ENCODE data around the gene DGKG. TPM values are rescaled to one million over a fixed set of nuclear protein-coding genes. Genes with fewer than 3 reads are reported as not detected.

DGKG gene
- total RNA-seq, 1 donor from 2014 or later, result 0.22 TPM

DNA sequence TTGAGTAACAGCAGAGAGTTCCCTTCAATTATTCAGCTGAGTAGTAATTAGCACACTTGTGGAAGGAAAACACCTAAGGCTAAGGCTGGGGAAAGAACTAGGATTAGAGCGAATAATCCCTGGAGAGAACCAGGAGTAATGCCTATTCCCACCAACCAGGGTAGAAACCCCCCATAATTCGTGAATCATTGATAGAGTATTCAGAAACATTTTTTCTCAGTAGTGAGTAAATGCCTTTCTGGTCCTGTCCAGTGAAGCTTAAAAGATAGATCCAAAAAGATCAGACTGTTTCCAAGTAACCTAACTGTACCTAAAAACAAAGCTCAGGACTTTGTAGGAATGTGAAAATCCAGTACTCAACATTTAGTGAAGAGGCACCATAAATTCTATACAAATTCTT, 71.2 kb downstream of the DGKG start:
- H3K27ac Mint-ChIP-seq, result no peak overlapping the region
- H3K27me3 Mint-ChIP-seq (ENCODE audit: insufficient read depth, low read depth), result no peaks in the 10 kb centered on the region
- H3K36me3 Mint-ChIP-seq, result no peaks in the 10 kb centered on the region
- Histone ChIP-seq H3K9ac (no peak overlapping the region), H3K36me3 (no peaks in the 10 kb centered on the region), H2AFZ (replicated peaks) (no peak overlapping the region), H3K4me3 (no peak overlapping the region), H4K20me1 (ENCODE audit: low read depth) (no peaks in the 10 kb centered on the region), H3K9me3 (ENCODE audit: low read depth) (no peaks in the 10 kb centered on the region), H3K4me2 (no peak overlapping the region), H3K27ac (no peak overlapping the region), H3K27me3 (no peaks in the 10 kb centered on the region), H3K79me2 (ENCODE audit: low read depth) (no peaks in the 10 kb centered on the region), H3K4me1 (no peaks in the 10 kb centered on the region), H3F3A (ENCODE audit: low read depth) (no peaks in the 10 kb centered on the region)
- no peak for DNase-seq (ENCODE audit: low spot score)
- TF ChIP-seq CTCF (IDR thresholded peaks at IDR 0.05), result no peak
- no peak for TF ChIP-seq EZH2 (IDR thresholded peaks at IDR 0.05)
- TF ChIP-seq EZH2phosphoT487 (IDR thresholded peaks at IDR 0.05), result no peak
- H3K4me1 Mint-ChIP-seq, result no peaks in the 10 kb centered on the region
- H3K9me3 Mint-ChIP-seq, result no peaks in the 10 kb centered on the region
- H3K4me3 Mint-ChIP-seq, result no peak overlapping the region

DNA sequence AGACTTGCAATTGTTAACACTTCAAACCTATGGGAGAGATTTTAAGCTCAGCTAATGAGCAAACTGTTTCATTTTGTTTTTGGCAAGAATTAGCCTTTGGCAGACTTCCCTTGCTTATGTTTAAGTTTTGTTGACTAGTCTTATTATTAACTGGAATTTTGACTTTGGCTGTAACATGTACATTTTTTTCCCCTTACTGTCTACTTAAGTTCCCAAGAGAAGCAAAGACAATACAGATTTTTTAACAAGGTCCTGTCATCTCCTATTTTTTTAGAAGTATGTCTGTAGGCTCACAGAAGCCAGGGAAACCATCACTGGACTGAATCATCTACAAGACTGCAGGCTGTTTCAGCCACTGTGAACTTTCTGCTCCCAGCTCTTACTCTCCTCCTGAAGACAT, 74.3 kb downstream of the DGKG start:
- no peak overlapping the region for H3K4me2 ChIP-seq
- no peak overlapping the region for H3K4me3 Mint-ChIP-seq

GRCh38 chr3:186286114-186286513, 75.9 kb downstream of the DGKG start:
- no peaks in the 10 kb centered on the region for H3K27me3 ChIP-seq
- Mint-ChIP-seq H3K4me1 (no peaks in the 10 kb centered on the region), H3K27ac (no peak overlapping the region), H3K27me3 (ENCODE audit: insufficient read depth, low read depth) (no peaks in the 10 kb centered on the region), H3K9me3 (no peaks in the 10 kb centered on the region), H3K36me3 (no peaks in the 10 kb centered on the region), H3K4me3 (no peak overlapping the region)
- no peak overlapping the region for H2AFZ ChIP-seq (replicated peaks)
- H3K79me2 ChIP-seq (ENCODE audit: low read depth), result no peaks in the 10 kb centered on the region
- H3K9ac ChIP-seq, result no peak overlapping the region
- H3K4me1 ChIP-seq, result no peaks in the 10 kb centered on the region
- H3F3A ChIP-seq (ENCODE audit: low read depth), result no peaks in the 10 kb centered on the region
- H3K27ac ChIP-seq, result no peak overlapping the region
- no peaks in the 10 kb centered on the region for H3K36me3 ChIP-seq
- no peak overlapping the region for H3K4me2 ChIP-seq
- H4K20me1 ChIP-seq (ENCODE audit: low read depth), result no peaks in the 10 kb centered on the region
- no peak for DNase-seq (ENCODE audit: low spot score)
- no peak overlapping the region for H3K4me3 ChIP-seq
- no peaks in the 10 kb centered on the region for H3K9me3 ChIP-seq (ENCODE audit: low read depth)
- TF ChIP-seq EZH2phosphoT487 (IDR thresholded peaks at IDR 0.05) (no peak), EZH2 (IDR thresholded peaks at IDR 0.05) (no peak)

More for the DNA sequence above, 74.3 kb downstream of the DGKG start:
- Histone ChIP-seq H3K9ac (no peak overlapping the region), H2AFZ (replicated peaks) (peak overlapping the region; percentile 5), H3K4me1 (no peaks in the 10 kb centered on the region), H3K9me3 (ENCODE audit: low read depth) (no peaks in the 10 kb centered on the region), H3F3A (ENCODE audit: low read depth) (no peaks in the 10 kb centered on the region), H3K4me3 (no peak overlapping the region), H4K20me1 (ENCODE audit: low read depth) (no peaks in the 10 kb centered on the region), H3K27ac (no peak overlapping the region), H3K36me3 (no peaks in the 10 kb centered on the region), H3K27me3 (no peaks in the 10 kb centered on the region), H3K79me2 (ENCODE audit: low read depth) (no peaks in the 10 kb centered on the region)
- no peaks in the 10 kb centered on the region for H3K9me3 Mint-ChIP-seq
- no peaks in the 10 kb centered on the region for H3K4me1 Mint-ChIP-seq
- no peaks in the 10 kb centered on the region for H3K36me3 Mint-ChIP-seq
- DNase-seq (ENCODE audit: low spot score), result no peak
- no peaks in the 10 kb centered on the region for H3K27me3 Mint-ChIP-seq (ENCODE audit: insufficient read depth, low read depth)
- no peak overlapping the region for H3K27ac Mint-ChIP-seq
- TF ChIP-seq EZH2phosphoT487 (IDR thresholded peaks at IDR 0.05), result no peak
- no peak for TF ChIP-seq CTCF (IDR thresholded peaks at IDR 0.05)
- no peak for TF ChIP-seq EZH2 (IDR thresholded peaks at IDR 0.05)

GRCh38 chr3:186284661-186285060, 77.4 kb downstream of the DGKG start:
- H3K4me2 ChIP-seq, result no peak overlapping the region
- no peaks in the 10 kb centered on the region for H3K27me3 Mint-ChIP-seq (ENCODE audit: insufficient read depth, low read depth)
- no peaks in the 10 kb centered on the region for H3K4me1 ChIP-seq
- no peaks in the 10 kb centered on the region for H4K20me1 ChIP-seq (ENCODE audit: low read depth)
- no peak overlapping the region for H3K4me3 ChIP-seq
- H3K27ac ChIP-seq, result no peak overlapping the region
- H2AFZ ChIP-seq (replicated peaks), result no peak overlapping the region
- no peaks in the 10 kb centered on the region for H3K9me3 Mint-ChIP-seq
- no peak overlapping the region for H3K4me3 Mint-ChIP-seq
- no peaks in the 10 kb centered on the region for H3K36me3 ChIP-seq
- H3K9ac ChIP-seq, result no peak overlapping the region
- no peak for DNase-seq (ENCODE audit: low spot score)
- no peaks in the 10 kb centered on the region for H3K4me1 Mint-ChIP-seq
- no peak overlapping the region for H3K27ac Mint-ChIP-seq
- H3F3A ChIP-seq (ENCODE audit: low read depth), result no peaks in the 10 kb centered on the region
- no peaks in the 10 kb centered on the region for H3K79me2 ChIP-seq (ENCODE audit: low read depth)
- H3K9me3 ChIP-seq (ENCODE audit: low read depth), result no peaks in the 10 kb centered on the region
- TF ChIP-seq EZH2 (IDR thresholded peaks at IDR 0.05) (no peak), EZH2phosphoT487 (IDR thresholded peaks at IDR 0.05) (no peak), CTCF (IDR thresholded peaks at IDR 0.05) (no peak)
- H3K27me3 ChIP-seq, result no peaks in the 10 kb centered on the region
- no peaks in the 10 kb centered on the region for H3K36me3 Mint-ChIP-seq
